GM23338 (cell line): ENCODE data around the gene PFKFB3. TPM values are rescaled to one million over a fixed set of nuclear protein-coding genes. Genes with fewer than 3 reads are reported as not detected.

Experiments used
- ATAC-seq: fragments of 200-7000 bp; cut with Tn5 transposase; 3 replicates; pipeline ENCODE4 v1.9.1; 2020
- DNase-seq: peaks from one replicate; pipeline ENCODE4 v3.0.0-alpha.2; 2015; ENCODE audit warnings: low spot score
- H2AFZ ChIP-seq: fragments of 200-600 bp; sonication (generic); 2 replicates; pipeline ENCODE4 v1.8.0; 2016; ENCODE audit warnings: antibody characterized with exemption, mild to moderate bottlenecking, moderate library complexity
- H3F3A ChIP-seq: fragments of 200-600 bp; sonication (generic); replicated peaks from 2 replicates; pipeline ENCODE4 v1.8.0; 2017; ENCODE audit warnings: antibody characterized with exemption, mixed run types, low read depth
- H3K27ac ChIP-seq: fragments of 200-600 bp; sonication (generic); 2 replicates; pipeline ENCODE4 v1.6.1; 2016; ENCODE audit warnings: low read depth
- H3K27me3 ChIP-seq: fragments of 200-600 bp; sonication (generic); 2 replicates; pipeline ENCODE4 v1.8.0; 2016; ENCODE audit warnings: mild to moderate bottlenecking, mixed run types, moderate library complexity; ENCODE audit not compliant: insufficient read depth
- H3K36me3 ChIP-seq: fragments of 200-600 bp; sonication (generic); 2 replicates; pipeline ENCODE4 v1.8.0; 2016; ENCODE audit warnings: mild to moderate bottlenecking; ENCODE audit not compliant: insufficient read depth
- H3K4me1 ChIP-seq: fragments of 200-600 bp; sonication (generic); 2 replicates; pipeline ENCODE4 v1.8.0; 2016; ENCODE audit warnings: mild to moderate bottlenecking, moderate library complexity; ENCODE audit not compliant: insufficient read depth
- H3K4me2 ChIP-seq: fragments of 200-600 bp; sonication (generic); 2 replicates; pipeline ENCODE4 v1.7.1; 2017; ENCODE audit warnings: mixed run types
- H3K4me3 ChIP-seq: fragments of 200-600 bp; sonication (generic); 2 replicates; pipeline ENCODE4 v1.6.1; 2016; ENCODE audit warnings: mixed run types
- H3K79me2 ChIP-seq: fragments of 200-600 bp; sonication (generic); replicated peaks from 2 replicates; pipeline ENCODE4 v1.8.0; 2017; ENCODE audit warnings: mild to moderate bottlenecking; ENCODE audit not compliant: insufficient read depth
- H3K9me2 ChIP-seq: fragments of 200-600 bp; sonication (generic); 2 replicates; pipeline ENCODE4 v1.8.0; 2017; ENCODE audit not compliant: insufficient read depth
- H4K20me1 ChIP-seq: fragments of 200-600 bp; sonication (generic); replicated peaks from 2 replicates; pipeline ENCODE4 v1.8.0; 2017; ENCODE audit warnings: mild to moderate bottlenecking; ENCODE audit not compliant: insufficient read depth
- H3K27ac Mint-ChIP-seq: 2 replicates; pipeline ENCODE4 v1.8.0; 2020; ENCODE audit warnings: inconsistent platforms, mild to moderate bottlenecking, moderate library complexity, mixed read lengths
- H3K27me3 Mint-ChIP-seq: 3 replicates; pipeline ENCODE4 v1.8.0; 2022; ENCODE audit warnings: low read depth, mild to moderate bottlenecking, moderate library complexity, mixed read lengths, inconsistent platforms; ENCODE audit not compliant: insufficient read depth, poor library complexity
- H3K36me3 Mint-ChIP-seq: 3 replicates; pipeline ENCODE4 v1.8.0; 2021; ENCODE audit warnings: low read depth, mild to moderate bottlenecking, inconsistent platforms, moderate library complexity, mixed read lengths
- H3K4me1 Mint-ChIP-seq: 3 replicates; pipeline ENCODE4 v1.8.0; 2020; ENCODE audit warnings: mild to moderate bottlenecking, inconsistent platforms, mixed read lengths
- H3K4me3 Mint-ChIP-seq: 3 replicates; pipeline ENCODE4 v1.8.0; 2021; ENCODE audit warnings: moderate library complexity, mild to moderate bottlenecking, inconsistent platforms, mixed read lengths
- H3K9me3 Mint-ChIP-seq: 3 replicates; pipeline ENCODE4 v1.8.0; 2020; ENCODE audit warnings: moderate library complexity, mild to moderate bottlenecking, inconsistent platforms, mixed read lengths
- CREB1 ChIP-seq: fragments of 250-450 bp; sonication (Bioruptor Pico); IDR thresholded peaks from 2 replicates; pipeline ENCODE4 v1.5.0; 2020; ENCODE audit warnings: low read depth, mild to moderate bottlenecking, moderate library complexity
- EZH2phosphoT487 ChIP-seq: fragments of 200-600 bp; sonication (generic); IDR thresholded peaks from one replicate; pipeline ENCODE4 v1.8.1; 2018; ENCODE audit warnings: antibody characterized with exemption; ENCODE audit not compliant: unreplicated experiment
- REST ChIP-seq: IDR thresholded peaks from one replicate; pipeline ENCODE4 v1.6.1; 2018; ENCODE audit warnings: antibody characterized with exemption; ENCODE audit not compliant: unreplicated experiment
- STAT1 ChIP-seq: IDR thresholded peaks from one replicate; pipeline ENCODE4 v1.6.1; 2016; ENCODE audit warnings: antibody characterized with exemption; ENCODE audit not compliant: unreplicated experiment
- ZNF114 ChIP-seq: fragments of 250-450 bp; sonication (Bioruptor Pico); IDR thresholded peaks from 2 replicates; pipeline ENCODE4 v1.5.0; 2020; ENCODE audit warnings: mild to moderate bottlenecking, moderate library complexity
- polyA plus RNA-seq: library from polyadenylated mRNA; unstranded; fragments of >200 nt; fragmentation: Nextera tagmentation; extraction: Ambion mirVana; gene quantifications from 2 replicates; pipeline ENCODE4 v1.2.1, GENCODE V29; 2016
- total RNA-seq: library from RNA; depleted of rRNA; stranded (reverse); fragments of >200 nt; shearing (Covaris generic); gene quantifications from 2 replicates; pipeline ENCODE4 v1.2.3, GENCODE V29; 2014
- TF ChIP-seq, protein P1 (sequence below), 2 experiments: fragments of 200-600 bp in 1 of 2; sonication (generic) in 1 of 2; conservative IDR thresholded peaks; 2 replicates each; pipeline versions ENCODE4 v1.5.1 to v1.6.1; 2016 to 2017; ENCODE audit warnings: antibody characterized with exemption in 2 of 2, low read depth in 2 of 2, mild to moderate bottlenecking in 2 of 2, moderate library complexity in 1 of 2
- TF ChIP-seq, protein P2 (sequence below): IDR thresholded peaks from 2 replicates; pipeline ENCODE4 v1.6.1; 2016; ENCODE audit warnings: antibody characterized with exemption

PFKFB3 gene
- total and polyA plus RNA-seq, 2 experiments from 2014 or later, result 9.5 to 26.8 TPM

DNA sequence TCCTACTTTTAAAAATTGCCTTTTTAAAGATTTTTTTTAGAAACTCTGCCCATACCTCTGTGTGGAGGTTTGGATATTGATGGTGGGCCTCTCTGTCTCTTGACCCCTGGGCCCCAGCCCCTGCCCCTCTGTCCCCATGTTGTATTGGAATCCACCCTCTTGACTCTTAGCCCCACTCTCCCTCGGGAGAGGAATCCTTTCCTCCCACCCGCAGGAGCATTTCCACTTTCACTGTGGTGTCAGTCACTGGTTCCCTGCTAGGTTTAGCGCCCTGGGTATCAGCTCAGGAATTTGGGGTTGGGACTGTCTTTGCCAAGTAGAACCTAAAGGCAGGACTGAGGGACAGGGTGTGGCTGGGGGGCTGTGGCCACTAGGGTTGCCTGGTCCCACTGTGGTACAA is 10.1 kb downstream of the PFKFB3 start (continued):
- no peak for TF ChIP-seq REST
- TF ChIP-seq CREB1 (CRISPR knock-in tag), result no peak

GRCh38 chr10:6213257-6213905 is 10.6 kb downstream of the PFKFB3 start:
- Histone ChIP-seq H4K20me1 (peaks cover 6% of the 10 kb centered on the region), H3K36me3 (peaks cover 18% of the 10 kb centered on the region)
- no peak for TF ChIP-seq REST
- TF ChIP-seq, protein P1, sequence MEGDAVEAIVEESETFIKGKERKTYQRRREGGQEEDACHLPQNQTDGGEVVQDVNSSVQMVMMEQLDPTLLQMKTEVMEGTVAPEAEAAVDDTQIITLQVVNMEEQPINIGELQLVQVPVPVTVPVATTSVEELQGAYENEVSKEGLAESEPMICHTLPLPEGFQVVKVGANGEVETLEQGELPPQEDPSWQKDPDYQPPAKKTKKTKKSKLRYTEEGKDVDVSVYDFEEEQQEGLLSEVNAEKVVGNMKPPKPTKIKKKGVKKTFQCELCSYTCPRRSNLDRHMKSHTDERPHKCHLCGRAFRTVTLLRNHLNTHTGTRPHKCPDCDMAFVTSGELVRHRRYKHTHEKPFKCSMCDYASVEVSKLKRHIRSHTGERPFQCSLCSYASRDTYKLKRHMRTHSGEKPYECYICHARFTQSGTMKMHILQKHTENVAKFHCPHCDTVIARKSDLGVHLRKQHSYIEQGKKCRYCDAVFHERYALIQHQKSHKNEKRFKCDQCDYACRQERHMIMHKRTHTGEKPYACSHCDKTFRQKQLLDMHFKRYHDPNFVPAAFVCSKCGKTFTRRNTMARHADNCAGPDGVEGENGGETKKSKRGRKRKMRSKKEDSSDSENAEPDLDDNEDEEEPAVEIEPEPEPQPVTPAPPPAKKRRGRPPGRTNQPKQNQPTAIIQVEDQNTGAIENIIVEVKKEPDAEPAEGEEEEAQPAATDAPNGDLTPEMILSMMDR (conservative IDR thresholded peaks at IDR 0.05; ENCODE audit: low read depth in 2 of 2), result no peak
- no peak for TF ChIP-seq ZNF114
- TF ChIP-seq, protein P2, sequence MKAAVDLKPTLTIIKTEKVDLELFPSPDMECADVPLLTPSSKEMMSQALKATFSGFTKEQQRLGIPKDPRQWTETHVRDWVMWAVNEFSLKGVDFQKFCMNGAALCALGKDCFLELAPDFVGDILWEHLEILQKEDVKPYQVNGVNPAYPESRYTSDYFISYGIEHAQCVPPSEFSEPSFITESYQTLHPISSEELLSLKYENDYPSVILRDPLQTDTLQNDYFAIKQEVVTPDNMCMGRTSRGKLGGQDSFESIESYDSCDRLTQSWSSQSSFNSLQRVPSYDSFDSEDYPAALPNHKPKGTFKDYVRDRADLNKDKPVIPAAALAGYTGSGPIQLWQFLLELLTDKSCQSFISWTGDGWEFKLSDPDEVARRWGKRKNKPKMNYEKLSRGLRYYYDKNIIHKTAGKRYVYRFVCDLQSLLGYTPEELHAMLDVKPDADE, result no peak
- TF ChIP-seq STAT1, result no peak
- TF ChIP-seq EZH2phosphoT487, result no peak

More at GRCh38 chr10:6213257-6213905, 10.6 kb downstream of the PFKFB3 start:
- no peak overlapping the region for H3K4me3 Mint-ChIP-seq
- Histone ChIP-seq H3K4me3 (no peak overlapping the region), H3K4me2 (no peak overlapping the region), H3F3A (no peaks in the 10 kb centered on the region), H3K27me3 (no peaks in the 10 kb centered on the region), H3K79me2 (peaks cover 44% of the 10 kb centered on the region), H3K27ac (no peak overlapping the region), H3K4me1 (peaks cover 4% of the 10 kb centered on the region), H2AFZ (no peak overlapping the region), H3K9me2 (no peaks in the 10 kb centered on the region)
- no peak overlapping the region for H3K27ac Mint-ChIP-seq
- DNase-seq, result no peak
- ATAC-seq, result no peak
- peaks cover 10% of the 10 kb centered on the region for H3K27me3 Mint-ChIP-seq
- H3K4me1 Mint-ChIP-seq, result peaks cover 11% of the 10 kb centered on the region
- H3K9me3 Mint-ChIP-seq, result no peaks in the 10 kb centered on the region
- peaks cover 45% of the 10 kb centered on the region for H3K36me3 Mint-ChIP-seq
